Fibroblast of skin of left quadriceps (primary cell): ENCODE results near the gene CFL2.

Experiments used
- DNase-seq, 2 experiments: peaks; one replicate each; pipeline ENCODE4 v3.0.0-alpha.2; 2013; ENCODE audit warnings: low read depth in 2 of 2

The CFL2 gene

DNA sequence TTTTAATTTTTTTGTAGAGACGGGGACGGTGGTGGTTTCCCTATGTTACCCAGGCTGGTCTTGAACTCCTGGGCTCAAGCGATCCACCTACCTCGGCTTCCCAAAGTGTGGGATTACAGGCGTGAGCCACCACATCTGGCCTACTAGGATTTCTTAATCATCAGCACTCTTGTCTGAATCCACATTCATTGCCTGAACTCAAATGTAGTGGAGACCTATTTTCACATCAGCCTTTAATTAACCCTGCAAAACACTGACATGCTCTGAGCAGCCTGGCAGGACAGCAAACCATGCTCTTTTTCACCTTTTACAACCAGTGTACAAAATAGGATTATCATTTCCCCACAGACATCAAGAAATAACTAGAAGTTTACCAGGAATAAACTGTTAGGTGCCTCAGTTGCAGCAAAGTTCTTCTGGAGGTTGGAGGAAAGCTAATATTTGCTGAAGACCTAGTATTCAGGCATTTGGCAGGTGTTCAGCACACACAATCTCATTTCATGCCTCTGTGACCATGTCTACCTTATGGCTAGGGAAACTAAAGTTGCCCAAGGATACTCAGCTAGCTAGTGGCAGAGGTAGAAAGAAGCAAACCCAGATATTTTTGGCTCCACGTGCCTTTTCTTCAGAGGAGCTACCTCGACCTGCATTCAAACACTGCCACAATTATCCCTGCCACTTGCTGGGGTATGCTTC lies 37.7 kb downstream of the CFL2 start:
- no peak for DNase-seq

DNA sequence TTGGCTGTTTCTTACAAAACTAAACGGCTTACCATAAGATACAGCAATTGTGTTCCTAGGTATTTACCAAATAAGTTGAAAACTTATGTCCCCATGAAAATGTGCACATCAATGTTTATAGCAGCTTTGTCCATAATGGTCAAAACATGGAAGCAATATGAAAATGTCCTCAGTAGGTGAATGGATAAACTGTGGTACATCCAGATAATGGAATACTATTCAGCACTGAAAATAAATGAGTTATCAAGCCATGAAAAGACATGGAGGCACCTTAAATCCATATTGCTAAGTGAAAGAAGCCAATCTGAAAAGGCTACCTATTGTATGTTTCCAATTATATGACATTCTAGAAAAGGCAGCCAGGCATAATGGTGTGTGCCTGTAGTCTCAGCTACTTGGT lies 40.7 kb downstream of the CFL2 start:
- no peak for DNase-seq

DNA sequence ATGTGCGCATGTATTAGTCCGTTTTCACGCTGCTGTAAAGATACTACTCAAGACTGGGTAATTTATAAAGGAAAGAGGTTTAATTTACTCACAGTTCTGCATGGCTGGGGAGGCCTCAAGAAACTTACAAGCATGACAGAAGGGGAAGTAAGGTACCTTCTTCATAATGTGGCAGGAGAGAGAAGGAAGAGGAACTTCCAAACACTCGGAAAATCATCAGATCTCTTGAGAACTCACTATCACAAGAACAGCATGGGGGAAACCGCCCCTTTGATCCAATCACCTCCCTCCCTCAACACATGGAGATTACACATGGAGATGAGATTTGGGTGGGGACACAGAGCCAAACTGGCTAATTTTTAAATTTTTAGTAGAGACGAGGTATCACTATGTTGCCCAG lies 42.7 kb downstream of the CFL2 start:
- DNase-seq: no peak

- no peak for DNase-seq
These were observed 46.3 kb downstream of the CFL2 start for GRCh38 chr14:34668111-34668510.

GRCh38 chr14:34667007-34667406 lies 47.4 kb downstream of the CFL2 start:
- no peak for DNase-seq

DNA sequence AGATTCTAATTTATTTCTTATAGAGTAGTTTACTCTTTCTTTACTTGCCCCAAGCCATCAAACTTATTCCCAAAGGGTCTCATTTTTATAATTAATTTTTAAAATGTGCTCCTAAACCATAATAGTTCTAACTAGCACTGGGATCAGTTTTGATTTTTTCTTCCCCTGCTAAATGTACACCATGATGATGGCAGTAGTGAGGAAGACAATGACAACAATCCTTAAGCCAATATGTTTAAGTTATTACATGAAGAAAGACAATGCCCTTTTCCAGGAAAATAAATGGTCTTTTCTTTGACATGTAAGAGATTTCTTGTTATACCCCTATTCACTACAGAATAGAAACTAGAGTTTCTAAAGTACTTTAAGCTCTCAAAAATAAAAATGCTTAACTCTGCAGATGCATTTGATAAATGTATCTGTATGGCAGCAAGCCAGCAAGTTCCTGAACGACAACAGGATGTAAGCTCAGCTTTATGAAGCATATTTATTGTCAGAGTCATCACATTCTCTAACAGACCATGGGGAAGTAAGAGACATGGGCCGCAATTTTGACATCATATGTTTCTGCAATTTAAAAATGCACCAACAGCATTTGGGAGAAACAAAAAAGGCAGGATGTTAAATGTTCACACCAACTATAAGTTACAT lies 48.5 kb downstream of the CFL2 start:
- peak; percentile 96 for DNase-seq

DNA sequence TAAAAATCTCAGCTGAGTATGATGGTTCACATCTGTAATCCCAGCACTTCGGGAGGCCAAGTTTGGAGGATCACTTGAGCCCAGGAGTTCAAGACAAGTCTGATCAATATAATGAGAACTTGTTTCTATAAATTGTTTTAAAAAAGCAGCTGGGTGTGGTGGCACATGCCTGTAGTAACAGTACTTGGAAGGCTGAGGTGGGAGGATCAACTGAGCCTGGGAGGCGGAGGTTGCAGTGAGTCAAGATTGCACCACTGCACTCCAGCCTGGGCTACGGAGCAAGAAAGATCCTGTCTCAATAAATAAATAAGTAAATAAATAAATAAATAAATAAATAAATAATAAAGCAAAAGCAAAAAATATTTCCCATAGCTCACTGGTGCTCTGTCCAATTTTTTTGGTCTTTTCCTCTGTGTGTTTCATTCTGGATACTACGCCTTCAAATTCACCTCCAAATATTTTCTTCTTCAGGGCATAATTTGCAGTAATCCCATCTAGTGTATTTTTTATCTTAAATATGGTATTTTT lies 51.8 kb downstream of the CFL2 start:
- DNase-seq: no peak

GRCh38 chr14:34660796-34661195 lies 53.6 kb downstream of the CFL2 start:
- no peak for DNase-seq
